Endodermal cell (in vitro differentiated cells): ENCODE data around the gene KDM1B. TPM values are rescaled to one million over a fixed set of nuclear protein-coding genes. Genes with fewer than 3 reads are reported as not detected.

Experiments
- DNase-seq: peaks from one replicate; pipeline ENCODE4 v3.0.0-alpha.2; 2017
- H3K27ac ChIP-seq: 2 replicates; pipeline ENCODE4 v1.5.1; 2013; ENCODE audit warnings: mild to moderate bottlenecking, low read depth, low read length, moderate library complexity
- H3K27me3 ChIP-seq: 2 replicates; pipeline ENCODE4 v1.6.1; 2013; ENCODE audit warnings: mild to moderate bottlenecking, low read length, moderate library complexity; ENCODE audit not compliant: insufficient read depth, control insufficient read depth, poor library complexity, severe bottlenecking
- H3K36me3 ChIP-seq: 2 replicates; pipeline ENCODE4 v1.7.0; 2013; ENCODE audit warnings: mild to moderate bottlenecking, low read length, moderate library complexity; ENCODE audit not compliant: control insufficient read depth, insufficient read depth
- H3K4me1 ChIP-seq: one replicate; pipeline ENCODE4 v1.7.0; 2013; ENCODE audit warnings: low read length; ENCODE audit not compliant: control insufficient read depth, insufficient read depth
- H3K4me3 ChIP-seq: 2 replicates; pipeline ENCODE4 v1.5.1; 2013; ENCODE audit warnings: mild to moderate bottlenecking, low read length, moderate library complexity
- H3K9ac ChIP-seq: 2 replicates; pipeline ENCODE4 v1.6.1; 2013; ENCODE audit warnings: mild to moderate bottlenecking, low read length, moderate library complexity; ENCODE audit not compliant: poor library complexity, severe bottlenecking; ENCODE audit errors: extremely low read depth
- H3K9me3 ChIP-seq: 2 replicates; pipeline ENCODE4 v1.6.1; 2013; ENCODE audit warnings: mild to moderate bottlenecking, low read length, moderate library complexity; ENCODE audit not compliant: control insufficient read depth
- H3K27ac Mint-ChIP-seq: 2 replicates; pipeline ENCODE4 v1.8.0; 2020; ENCODE audit warnings: mixed read lengths
- H3K27me3 Mint-ChIP-seq: 2 replicates; pipeline ENCODE4 v1.8.0; 2021; ENCODE audit warnings: mild to moderate bottlenecking, mixed read lengths; ENCODE audit not compliant: insufficient read depth
- H3K36me3 Mint-ChIP-seq: 2 replicates; pipeline ENCODE4 v1.8.0; 2020; ENCODE audit warnings: low read depth, mixed read lengths
- H3K4me1 Mint-ChIP-seq: 2 replicates; pipeline ENCODE4 v1.8.0; 2020; ENCODE audit warnings: mixed read lengths
- H3K4me3 Mint-ChIP-seq: 2 replicates; pipeline ENCODE4 v1.8.0; 2020; ENCODE audit warnings: mild to moderate bottlenecking, moderate library complexity, mixed read lengths
- H3K9me3 Mint-ChIP-seq: 2 replicates; pipeline ENCODE4 v1.8.0; 2020; ENCODE audit warnings: mild to moderate bottlenecking, mixed read lengths
- WGBS, 2 experiments: methylation state at CpG; one replicate each; pipeline versions ENCODE4 v1.1.5 to v1.1.7; 2013; ENCODE audit warnings: missing lambda C conversion rate in 2 of 2, mixed read lengths in 1 of 2; ENCODE audit not compliant: insufficient coverage in 1 of 2, insufficient read length in 1 of 2; 5-methylcytosine and 5-hydroxymethylcytosine counted together
- total RNA-seq, 2 donors: library from RNA; stranded (reverse); fragmentation: NEBNext Ultra II Directional in 1 of 2; extraction: Animal tissue kit (Norgen Biotek cat#: 25700) in 1 of 2; gene quantifications; 2 replicates in 1 of 2; 3 replicates in 1 of 2; pipeline ENCODE4 v1.2.1, GENCODE V29; 2021
- TF ChIP-seq, protein P1 (sequence below): fragments of 200-600 bp; sonication (generic); conservative IDR thresholded peaks from 2 replicates; pipeline ENCODE4 v1.5.0; 2021; ENCODE audit warnings: antibody characterized with exemption, mild to moderate bottlenecking

Gene KDM1B
- total RNA-seq, 2 donors from 2014 or later = 7.7 to 9.3 TPM

DNA sequence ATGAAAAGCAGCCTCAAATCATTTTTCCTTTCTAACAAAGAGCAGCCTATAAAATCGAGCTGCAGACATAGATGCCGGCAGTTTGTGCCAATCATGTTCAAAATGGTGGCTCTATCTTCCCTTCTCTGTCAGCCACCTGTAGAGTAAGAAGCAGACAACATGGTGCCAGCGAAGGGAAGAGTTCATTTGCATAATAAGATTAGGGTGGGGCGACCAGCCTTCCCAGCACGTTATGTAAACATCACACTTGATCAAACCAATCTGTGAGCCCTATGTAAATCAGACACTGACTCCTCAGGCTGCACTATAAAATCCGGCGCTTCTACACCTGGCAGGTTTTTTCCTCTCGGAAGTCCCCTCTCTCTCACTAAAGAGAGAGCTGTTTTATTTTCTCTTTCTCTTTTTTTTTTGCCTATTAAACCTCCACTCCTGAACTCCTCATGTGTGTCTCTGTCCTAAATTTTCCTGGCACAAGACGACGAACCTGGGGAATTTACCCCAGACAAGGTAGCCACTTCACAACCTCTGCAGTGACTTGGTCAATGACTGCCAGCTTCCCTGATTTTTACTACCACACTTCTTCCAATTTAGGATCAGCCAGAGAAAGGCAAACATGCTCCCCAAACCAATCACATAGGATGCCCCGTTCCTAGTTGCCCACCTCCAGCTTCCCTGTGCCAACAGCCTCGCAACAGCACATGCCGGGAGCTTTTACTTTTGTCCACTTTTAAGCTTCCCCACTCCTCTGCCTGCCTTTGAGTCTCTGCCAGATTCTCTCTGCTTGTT lies 13.2 kb upstream of the KDM1B start:
- TF ChIP-seq, protein P1, sequence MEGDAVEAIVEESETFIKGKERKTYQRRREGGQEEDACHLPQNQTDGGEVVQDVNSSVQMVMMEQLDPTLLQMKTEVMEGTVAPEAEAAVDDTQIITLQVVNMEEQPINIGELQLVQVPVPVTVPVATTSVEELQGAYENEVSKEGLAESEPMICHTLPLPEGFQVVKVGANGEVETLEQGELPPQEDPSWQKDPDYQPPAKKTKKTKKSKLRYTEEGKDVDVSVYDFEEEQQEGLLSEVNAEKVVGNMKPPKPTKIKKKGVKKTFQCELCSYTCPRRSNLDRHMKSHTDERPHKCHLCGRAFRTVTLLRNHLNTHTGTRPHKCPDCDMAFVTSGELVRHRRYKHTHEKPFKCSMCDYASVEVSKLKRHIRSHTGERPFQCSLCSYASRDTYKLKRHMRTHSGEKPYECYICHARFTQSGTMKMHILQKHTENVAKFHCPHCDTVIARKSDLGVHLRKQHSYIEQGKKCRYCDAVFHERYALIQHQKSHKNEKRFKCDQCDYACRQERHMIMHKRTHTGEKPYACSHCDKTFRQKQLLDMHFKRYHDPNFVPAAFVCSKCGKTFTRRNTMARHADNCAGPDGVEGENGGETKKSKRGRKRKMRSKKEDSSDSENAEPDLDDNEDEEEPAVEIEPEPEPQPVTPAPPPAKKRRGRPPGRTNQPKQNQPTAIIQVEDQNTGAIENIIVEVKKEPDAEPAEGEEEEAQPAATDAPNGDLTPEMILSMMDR = no peak
- H3K4me3 Mint-ChIP-seq = no peak overlapping the region
- Histone ChIP-seq H3K9me3 (no peaks in the 10 kb centered on the region), H3K27me3 (no peaks in the 10 kb centered on the region), H3K4me1 (no peaks in the 10 kb centered on the region), H3K36me3 (peaks cover 60% of the 10 kb centered on the region), H3K4me3 (no peak overlapping the region), H3K27ac (no peak overlapping the region), H3K9ac (no peak overlapping the region)
- no peaks in the 10 kb centered on the region for H3K27me3 Mint-ChIP-seq
- WGBS, 2 experiments = 71 to 88% methylated on average over 12 to 13 of the region's 13 CpGs
- peaks cover 7% of the 10 kb centered on the region for H3K4me1 Mint-ChIP-seq
- H3K36me3 Mint-ChIP-seq = peaks cover 58% of the 10 kb centered on the region
- H3K9me3 Mint-ChIP-seq = no peaks in the 10 kb centered on the region
- peak; percentile 71 for DNase-seq
- H3K27ac Mint-ChIP-seq = no peak overlapping the region

DNA sequence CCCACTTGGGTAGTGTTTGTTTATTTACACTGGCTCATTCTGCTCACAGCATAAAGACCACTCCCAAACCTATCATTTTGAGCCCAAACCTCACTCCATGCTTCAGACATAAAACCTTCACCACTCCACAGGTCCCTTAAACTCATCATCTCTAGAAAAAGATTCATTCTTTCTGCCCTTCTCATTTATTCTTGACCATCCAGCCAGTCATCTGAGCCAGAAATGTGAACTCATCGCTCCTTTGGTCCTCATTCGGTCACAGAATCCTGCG lies 12.7 kb upstream of the KDM1B start:
- Mint-ChIP-seq H3K36me3 (peaks cover 60% of the 10 kb centered on the region), H3K4me3 (no peak overlapping the region), H3K27ac (no peak overlapping the region), H3K4me1 (peaks cover 7% of the 10 kb centered on the region), H3K27me3 (no peaks in the 10 kb centered on the region), H3K9me3 (no peaks in the 10 kb centered on the region)
- WGBS, 2 experiments = 93 to 95% methylated on average over 3 of the region's 3 CpGs
- DNase-seq = no peak
- Histone ChIP-seq H3K9ac (no peak overlapping the region), H3K36me3 (peaks cover 59% of the 10 kb centered on the region), H3K9me3 (no peaks in the 10 kb centered on the region), H3K4me3 (no peak overlapping the region), H3K27ac (no peak overlapping the region), H3K4me1 (no peaks in the 10 kb centered on the region), H3K27me3 (no peaks in the 10 kb centered on the region)
- TF ChIP-seq, protein P1 = no peak

DNA sequence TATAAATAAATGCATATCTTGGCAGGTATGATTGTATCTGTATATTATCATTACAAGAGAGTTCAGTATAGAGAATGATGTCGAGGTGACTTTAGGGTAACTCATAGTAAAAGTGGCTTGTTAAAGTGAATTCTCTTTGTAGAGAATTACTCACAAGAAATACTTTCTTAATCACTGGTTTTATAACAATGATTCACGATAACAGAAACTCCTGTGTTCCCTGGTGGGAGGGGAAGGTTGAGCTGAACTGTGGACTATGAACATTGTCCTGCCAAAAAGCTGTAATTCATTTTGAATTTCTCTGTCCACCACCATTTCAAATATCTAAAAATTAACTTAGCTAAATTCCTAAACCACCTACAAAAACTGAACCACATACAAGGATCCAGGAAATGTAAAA lies 8.1 kb upstream of the KDM1B start:
- Histone ChIP-seq H3K4me3 (no peak overlapping the region), H3K27ac (no peak overlapping the region), H3K4me1 (no peaks in the 10 kb centered on the region), H3K9me3 (no peaks in the 10 kb centered on the region), H3K36me3 (peaks cover 36% of the 10 kb centered on the region), H3K27me3 (no peaks in the 10 kb centered on the region), H3K9ac (no peak overlapping the region)
- Mint-ChIP-seq H3K9me3 (no peaks in the 10 kb centered on the region), H3K4me1 (peaks cover 6% of the 10 kb centered on the region), H3K4me3 (no peak overlapping the region), H3K27ac (no peak overlapping the region), H3K27me3 (no peaks in the 10 kb centered on the region), H3K36me3 (peaks cover 39% of the 10 kb centered on the region)
- no peak for DNase-seq
- TF ChIP-seq, protein P1 = no peak
- 95% methylated on average over 2 of the region's 2 CpGs; no CpG with 5 or more reads in 1 of the 2 experiments for WGBS, 2 experiments
